NCI-H748 treated with DMSO at 0.1 percent for 48 hours (cell line): Measurements from ENCODE around the gene ESAM.

Experiments
- DNase-seq: peaks from one replicate; lab custom pipeline; 2025; lab: John Stamatoyannopoulos, UW

Gene ESAM

DNA sequence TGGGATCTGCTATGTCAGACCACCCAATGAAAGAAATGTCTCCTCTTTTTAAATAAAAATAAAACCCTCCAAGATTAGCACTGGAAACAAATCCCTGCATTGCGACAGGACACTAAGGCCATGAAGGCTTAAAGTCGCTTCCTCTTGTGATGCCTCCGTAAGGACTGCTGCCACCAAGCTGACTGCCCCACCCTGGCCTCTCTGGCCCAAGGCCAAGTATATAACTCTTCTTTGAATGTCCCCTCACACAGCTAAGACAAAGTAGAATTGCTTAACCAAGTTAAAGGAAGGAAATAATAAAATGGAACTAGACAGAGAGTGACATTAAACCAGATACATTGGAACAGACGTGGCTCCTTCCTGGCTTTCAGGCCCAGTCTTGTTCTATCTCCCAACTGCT, 29.9 kb downstream of the ESAM start:
- no peak for DNase-seq

DNA sequence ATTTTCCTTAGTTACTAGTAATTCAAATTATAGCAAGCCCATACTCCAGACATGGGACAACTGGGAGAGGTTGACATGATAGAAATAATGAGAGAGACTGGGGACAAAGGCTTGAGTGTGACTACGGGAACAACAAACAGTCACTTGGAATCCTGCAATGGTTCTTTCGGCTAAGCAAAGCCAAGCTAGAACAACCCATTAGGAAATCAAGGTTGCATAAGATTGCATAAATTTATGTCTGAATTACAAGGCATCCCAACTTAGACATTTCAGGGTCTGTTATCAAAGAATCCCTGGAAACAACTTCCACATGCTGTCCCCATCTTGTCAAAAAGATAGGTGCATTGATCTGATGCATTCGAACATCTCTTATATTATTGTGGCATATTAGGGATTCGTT, 32.5 kb downstream of the ESAM start:
- DNase-seq: no peak

DNA sequence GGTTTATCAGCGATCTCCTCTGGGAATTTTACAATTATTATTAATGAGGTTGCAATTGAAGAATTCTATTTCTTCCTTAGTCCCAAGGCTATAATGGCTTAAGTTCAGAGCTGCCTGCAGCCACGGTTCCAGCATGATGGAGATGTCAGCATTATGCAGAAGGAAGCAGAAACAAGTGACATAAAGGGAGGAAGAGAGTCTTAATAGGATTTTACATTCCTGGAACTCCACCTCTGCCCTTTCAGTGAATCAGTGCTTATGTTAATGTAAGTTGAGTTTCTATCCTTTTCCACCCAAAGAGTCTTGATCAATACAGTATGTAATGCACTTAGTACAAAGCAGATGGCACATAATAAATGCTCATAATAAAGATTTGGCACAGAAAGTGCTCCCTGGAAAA, 34.0 kb downstream of the ESAM start:
- no peak for DNase-seq

DNA sequence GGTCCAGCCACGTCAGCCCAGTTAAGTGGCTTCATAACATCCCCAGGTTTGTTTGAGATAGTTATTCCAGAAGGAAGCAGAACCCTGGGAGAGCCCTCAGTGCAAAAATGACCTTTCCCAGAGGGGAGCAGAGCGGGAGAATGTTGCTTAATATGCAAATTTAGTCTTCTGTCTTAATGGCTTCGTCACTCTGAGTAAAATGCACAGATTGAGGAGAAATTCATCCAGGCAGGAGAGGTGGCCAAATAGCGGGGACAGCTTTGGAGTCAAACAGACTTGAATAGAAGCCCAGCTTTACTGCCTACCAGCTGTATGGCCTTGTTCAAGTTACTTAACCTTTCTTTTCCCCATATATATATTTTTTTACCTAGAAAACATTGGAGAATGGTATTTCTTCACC, 34.6 kb downstream of the ESAM start:
- DNase-seq: no peak

DNA sequence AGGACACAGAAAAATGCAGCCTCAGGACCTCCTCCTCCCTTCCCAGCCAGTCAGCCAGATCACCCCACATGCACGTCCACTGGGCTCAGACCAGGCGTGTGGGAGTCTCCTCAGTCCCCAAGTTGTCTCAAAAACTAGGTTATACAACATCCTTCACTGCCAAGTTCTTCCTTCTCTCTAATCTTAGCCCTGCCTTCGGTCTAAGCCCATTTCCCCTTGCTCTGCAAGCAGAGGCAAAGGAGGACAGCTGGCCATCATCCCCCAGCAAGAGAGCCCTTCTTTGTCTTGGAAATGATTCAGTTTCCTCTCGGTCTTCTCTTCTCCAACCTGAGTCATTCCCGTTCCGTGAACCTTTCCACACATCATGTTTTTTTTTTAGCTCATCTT, 36.4 kb downstream of the ESAM start:
- no peak for DNase-seq

DNA sequence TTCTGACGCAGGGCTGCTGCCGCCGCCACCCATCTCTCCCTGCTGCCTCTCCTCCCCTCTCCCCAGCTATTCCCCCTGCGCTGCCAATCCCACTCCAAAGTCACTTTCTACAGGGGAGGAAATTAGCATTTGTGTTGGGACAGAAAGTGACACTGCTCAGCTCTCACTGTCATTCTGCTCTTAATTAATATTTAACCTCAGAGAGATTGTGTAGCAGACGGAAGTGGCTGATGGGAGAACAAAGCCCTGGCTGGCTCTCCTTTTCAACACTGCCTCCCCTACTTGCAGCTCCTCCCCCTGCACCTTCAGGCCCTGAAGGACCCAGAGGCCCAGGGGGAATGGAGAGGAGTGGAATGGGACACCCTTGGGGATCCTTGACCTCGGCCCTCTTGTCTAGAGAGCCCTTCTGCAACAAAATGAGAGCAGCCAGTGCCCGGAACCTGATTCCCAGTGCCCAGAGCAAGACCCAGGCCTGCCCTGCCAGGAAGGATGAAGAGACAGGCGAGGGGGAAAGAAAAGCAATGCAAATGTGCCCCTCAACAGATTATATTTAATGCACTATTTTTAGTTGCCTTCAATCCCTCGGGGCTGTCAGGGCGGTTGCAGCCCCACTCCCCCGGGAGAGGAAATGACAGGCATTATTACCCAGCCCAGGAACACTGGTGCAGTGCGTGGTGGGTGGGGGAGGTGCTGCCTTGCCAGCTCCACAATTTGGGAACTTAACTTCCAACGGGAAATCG, 36.9 kb downstream of the ESAM start:
- no peak for DNase-seq

DNA sequence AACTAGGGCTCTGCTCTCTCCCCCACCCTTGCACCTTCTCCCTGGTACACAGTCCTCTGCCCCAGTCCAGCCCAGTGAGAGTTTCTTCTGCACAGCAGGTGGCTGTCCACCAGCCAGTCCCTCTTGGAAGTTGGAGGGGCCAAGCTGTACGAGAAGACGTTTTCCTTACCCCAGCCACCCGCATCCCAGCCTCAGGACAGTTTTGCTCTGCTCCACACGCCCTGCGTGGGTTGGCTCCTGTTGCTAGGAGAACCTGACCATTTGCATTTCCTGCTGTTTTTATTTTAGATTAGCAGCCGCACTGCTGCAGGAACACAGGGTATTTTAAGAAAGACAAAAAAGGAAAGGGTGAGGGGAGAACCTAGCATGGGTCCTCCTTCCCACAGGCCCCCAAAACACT, 39.9 kb downstream of the ESAM start:
- DNase-seq: no peak

DNA sequence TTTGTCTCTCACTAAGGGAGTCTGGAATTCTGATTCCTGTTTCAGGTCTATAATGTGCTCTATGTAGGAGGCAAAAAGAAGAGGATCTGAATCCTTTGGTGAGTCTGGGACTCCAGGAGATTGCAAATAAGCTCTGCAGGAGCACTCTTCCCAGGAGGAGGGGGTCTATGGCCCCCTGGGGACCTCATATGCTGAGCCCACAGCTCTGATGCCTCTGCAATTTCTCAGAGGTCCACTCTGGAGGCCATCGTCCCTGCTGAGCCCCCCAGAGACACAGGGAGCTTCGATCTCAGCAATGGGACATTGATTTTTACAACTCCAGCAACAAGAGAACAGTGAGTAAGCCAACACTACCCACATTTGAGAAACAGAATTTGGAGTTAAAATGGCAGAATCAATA, 42.6 kb downstream of the ESAM start:
- no peak for DNase-seq

DNA sequence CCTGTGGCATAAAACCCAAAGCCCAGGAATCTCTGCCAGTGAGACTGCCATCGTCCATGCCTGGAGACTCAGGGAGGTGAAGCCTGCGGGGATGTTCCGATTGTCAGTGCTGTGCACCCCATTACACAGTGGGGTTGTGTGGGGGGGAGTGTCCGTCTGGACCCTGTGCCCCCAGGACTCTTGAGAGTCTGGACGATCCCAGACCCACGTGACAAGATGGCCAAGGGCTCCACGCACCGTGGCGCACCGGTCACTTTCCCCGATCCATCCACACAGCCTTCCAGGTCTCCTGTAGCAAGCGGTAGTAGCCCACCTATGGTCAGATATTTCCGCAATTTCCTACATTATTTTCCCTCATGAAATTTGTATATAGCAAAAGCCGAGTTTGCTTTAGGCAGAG, 43.3 kb downstream of the ESAM start:
- no peak for DNase-seq

DNA sequence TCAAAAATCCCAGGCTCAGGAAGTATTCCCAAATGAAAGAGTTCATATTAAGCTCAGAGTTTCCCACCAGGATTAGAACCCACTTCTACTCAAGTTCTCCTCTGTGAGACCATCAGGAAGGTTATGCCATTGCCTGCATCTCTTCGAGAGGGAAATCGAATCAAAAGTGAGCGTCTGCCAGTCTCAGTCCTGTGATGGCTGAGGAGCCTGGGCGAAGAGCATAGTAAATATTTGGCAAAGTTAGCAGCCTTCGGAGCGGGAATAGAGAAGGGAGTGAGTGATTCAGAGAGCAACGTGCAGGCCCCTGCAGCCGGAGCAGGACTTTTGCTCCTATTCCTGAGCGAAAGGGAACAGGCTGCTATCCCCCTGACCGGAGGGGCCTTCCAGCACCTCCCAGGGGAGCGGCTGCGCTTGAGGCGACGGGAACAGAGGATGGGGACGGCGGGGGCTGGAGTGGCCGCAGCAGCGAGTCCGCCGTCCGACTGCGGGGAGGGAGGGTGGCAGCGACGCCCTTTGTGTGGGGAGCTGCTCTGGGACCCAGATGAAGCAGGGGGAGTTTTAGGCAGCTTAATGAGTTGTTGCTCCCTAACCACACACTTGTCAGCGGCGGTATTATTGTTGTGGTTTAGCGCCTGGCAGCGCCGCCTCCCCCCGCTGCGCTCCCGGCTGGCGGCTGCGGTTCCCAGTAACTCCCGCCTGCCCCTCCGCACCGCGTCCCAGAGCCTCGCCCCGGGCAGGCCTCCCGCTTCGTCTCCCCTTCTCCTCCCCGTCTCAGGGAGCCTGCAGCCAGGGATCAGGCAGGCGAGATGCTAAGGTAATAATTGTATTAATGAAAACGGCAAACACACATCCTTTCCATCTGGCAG, 44.1 kb downstream of the ESAM start:
- DNase-seq: no peak

DNA sequence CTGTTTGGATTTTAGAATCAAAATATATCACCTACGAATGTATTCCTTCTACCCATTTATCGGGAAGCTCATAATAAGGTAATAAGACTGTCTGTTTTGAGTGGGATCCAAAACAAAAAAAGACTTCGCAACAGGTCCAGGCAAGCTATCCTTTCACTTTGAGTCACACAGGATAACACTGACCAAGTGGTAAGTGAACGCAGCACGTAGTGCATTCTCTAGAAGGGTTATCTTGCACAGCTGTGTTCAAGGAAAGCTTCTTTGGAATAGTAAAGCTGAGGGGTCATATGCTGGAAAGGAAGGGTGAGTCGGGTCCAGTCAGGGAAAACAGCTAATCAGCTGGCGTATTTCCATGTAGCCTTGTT, 44.7 kb downstream of the ESAM start:
- no peak for DNase-seq

DNA sequence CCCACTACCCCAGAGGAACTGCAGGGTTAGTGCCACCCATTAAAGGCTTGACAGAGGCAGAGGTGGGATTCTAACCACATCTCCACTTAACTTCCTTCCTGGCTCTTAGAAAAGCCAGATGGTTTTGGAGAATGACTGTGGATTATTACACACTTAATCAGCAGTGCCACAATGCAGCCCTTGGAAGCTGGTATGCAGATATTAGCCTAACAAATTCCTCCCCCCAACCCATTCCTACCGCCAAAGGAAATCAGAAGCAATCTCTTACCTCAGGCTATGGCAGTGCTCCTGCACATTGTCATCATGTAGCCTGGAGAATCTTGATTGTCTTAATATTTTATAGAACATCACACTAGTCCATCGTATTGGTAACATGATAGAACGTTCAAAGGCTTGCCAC, 45.5 kb downstream of the ESAM start:
- no peak for DNase-seq

DNA sequence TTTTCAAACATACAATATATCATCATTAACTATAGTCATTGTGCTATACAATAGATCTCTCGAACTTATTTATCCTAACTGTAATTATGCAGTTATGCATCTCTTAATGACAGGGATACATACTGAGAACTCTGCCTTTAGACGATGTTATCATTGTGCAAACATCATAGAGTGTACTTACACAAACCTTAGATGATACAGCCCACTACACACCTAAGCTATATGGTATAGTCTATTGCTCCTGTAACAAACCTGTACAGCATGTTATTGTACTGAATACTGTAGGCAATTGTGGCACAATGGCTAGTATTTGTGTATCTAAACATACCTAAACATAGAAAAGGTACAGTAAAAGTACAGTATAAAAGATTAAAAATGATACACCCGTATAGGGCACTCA, 49.7 kb downstream of the ESAM start:
- no peak for DNase-seq

DNA sequence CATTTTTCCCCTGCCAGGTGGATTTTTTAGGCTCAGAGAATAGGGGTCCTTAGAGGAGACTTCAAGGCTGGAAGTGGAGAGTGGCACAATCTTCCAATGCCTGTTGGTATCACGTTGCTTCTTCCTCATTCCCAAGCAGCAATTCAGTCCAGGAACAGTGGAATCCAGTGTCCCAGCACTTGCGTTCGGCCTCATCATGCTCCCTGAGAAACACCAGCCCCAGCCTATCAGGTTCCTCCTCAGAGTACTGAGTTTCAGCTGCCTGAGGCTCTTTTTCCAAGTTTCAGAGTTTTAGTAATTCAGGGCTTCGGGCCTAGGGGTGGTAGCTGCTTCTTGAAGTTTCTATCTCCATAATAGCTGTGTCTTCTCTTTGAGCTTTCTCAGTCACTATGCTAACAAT, 54.3 kb downstream of the ESAM start:
- no peak for DNase-seq
